Nephron progenitor cell (in vitro differentiated cells): ENCODE results near the gene TTN.

Experiments used
- DNase-seq: peaks from one replicate; pipeline ENCODE4 v3.0.0; 2021
- H3K27ac Mint-ChIP-seq: 2 replicates; pipeline ENCODE4 v1.8.0; 2021; ENCODE audit warnings: mild to moderate bottlenecking, moderate library complexity, mixed read lengths
- H3K27me3 Mint-ChIP-seq: 2 replicates; pipeline ENCODE4 v1.8.0; 2021; ENCODE audit warnings: mild to moderate bottlenecking, low read depth, mixed read lengths; ENCODE audit not compliant: poor library complexity
- H3K36me3 Mint-ChIP-seq: 2 replicates; pipeline ENCODE4 v1.8.0; 2021; ENCODE audit warnings: low read depth, mixed read lengths
- H3K4me1 Mint-ChIP-seq: 2 replicates; pipeline ENCODE4 v1.8.0; 2021; ENCODE audit warnings: mixed read lengths
- H3K4me3 Mint-ChIP-seq: 2 replicates; pipeline ENCODE4 v1.8.0; 2021; ENCODE audit warnings: mild to moderate bottlenecking, moderate library complexity, mixed read lengths
- H3K9me3 Mint-ChIP-seq: 2 replicates; pipeline ENCODE4 v1.8.0; 2021; ENCODE audit warnings: mild to moderate bottlenecking, moderate library complexity, mixed read lengths
- CTCF ChIP-seq: fragments of 200-600 bp; sonication (generic); IDR thresholded peaks from 2 replicates; pipeline ENCODE4 v1.5.0; 2021; ENCODE audit warnings: antibody characterized with exemption

Gene TTN

GRCh38 chr2:178584666-178585065 lies 222.6 kb downstream of the TTN start:
- H3K9me3 Mint-ChIP-seq: no peaks in the 10 kb centered on the region
- H3K36me3 Mint-ChIP-seq: peaks cover 50% of the 10 kb centered on the region
- DNase-seq: no peak
- no peak overlapping the region for H3K27ac Mint-ChIP-seq
- H3K4me1 Mint-ChIP-seq: no peaks in the 10 kb centered on the region
- TF ChIP-seq CTCF: no peak
- no peaks in the 10 kb centered on the region for H3K27me3 Mint-ChIP-seq
- H3K4me3 Mint-ChIP-seq: no peak overlapping the region

GRCh38 chr2:178579006-178579405 lies 228.2 kb downstream of the TTN start:
- no peaks in the 10 kb centered on the region for H3K9me3 Mint-ChIP-seq
- no peak overlapping the region for H3K4me3 Mint-ChIP-seq
- H3K27ac Mint-ChIP-seq: no peak overlapping the region
- H3K4me1 Mint-ChIP-seq: no peaks in the 10 kb centered on the region
- no peak for TF ChIP-seq CTCF
- peaks cover 64% of the 10 kb centered on the region for H3K36me3 Mint-ChIP-seq
- no peak for DNase-seq
- no peaks in the 10 kb centered on the region for H3K27me3 Mint-ChIP-seq

- H3K4me3 Mint-ChIP-seq: no peak overlapping the region
- no peak overlapping the region for H3K27ac Mint-ChIP-seq
- peaks cover 95% of the 10 kb centered on the region for H3K36me3 Mint-ChIP-seq
- no peaks in the 10 kb centered on the region for H3K4me1 Mint-ChIP-seq
- peaks cover 3% of the 10 kb centered on the region for H3K9me3 Mint-ChIP-seq
- TF ChIP-seq CTCF: no peak
- no peak for DNase-seq
- no peaks in the 10 kb centered on the region for H3K27me3 Mint-ChIP-seq
These were observed 232.4 kb downstream of the TTN start for GRCh38 chr2:178574789-178575188.

- DNase-seq: no peak
- peaks cover 13% of the 10 kb centered on the region for H3K9me3 Mint-ChIP-seq
- H3K27me3 Mint-ChIP-seq: no peaks in the 10 kb centered on the region
- TF ChIP-seq CTCF: no peak
- no peaks in the 10 kb centered on the region for H3K4me1 Mint-ChIP-seq
- H3K4me3 Mint-ChIP-seq: no peak overlapping the region
- no peak overlapping the region for H3K27ac Mint-ChIP-seq
- peaks cover 92% of the 10 kb centered on the region for H3K36me3 Mint-ChIP-seq
These were observed 239.0 kb downstream of the TTN start for GRCh38 chr2:178568227-178568626.

- H3K4me1 Mint-ChIP-seq: no peaks in the 10 kb centered on the region
These were observed 254.2 kb downstream of the TTN start for GRCh38 chr2:178553047-178553446.

More at GRCh38 chr2:178553047-178553446, 254.2 kb downstream of the TTN start:
- Mint-ChIP-seq H3K9me3 (no peaks in the 10 kb centered on the region), H3K36me3 (peaks cover 47% of the 10 kb centered on the region), H3K27me3 (no peaks in the 10 kb centered on the region), H3K27ac (no peak overlapping the region), H3K4me3 (no peak overlapping the region)
- no peak for TF ChIP-seq CTCF
- no peak for DNase-seq
